Measurements from ENCODE around the gene OR1L6.

DNA sequence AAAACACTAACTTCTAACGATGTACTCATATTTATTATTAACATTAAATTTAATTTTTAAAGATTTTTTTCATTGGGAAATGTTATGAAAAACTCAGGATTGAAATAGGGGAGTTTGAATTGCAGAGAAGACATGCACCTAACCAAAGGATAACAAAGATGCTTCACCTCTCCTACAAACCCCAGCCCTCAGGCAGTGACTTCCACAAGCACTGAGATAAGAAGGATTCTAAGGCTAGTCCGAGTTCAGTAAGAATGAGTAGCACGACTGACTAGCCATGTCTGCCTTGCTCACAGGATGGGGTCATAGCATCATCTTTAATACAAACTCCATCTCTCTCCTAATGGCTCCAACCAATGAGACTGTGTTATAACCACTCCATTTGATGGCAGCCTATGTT lies 39.6 kb downstream of the OR1L6 start:
- TF ChIP-seq, protein P1, sequence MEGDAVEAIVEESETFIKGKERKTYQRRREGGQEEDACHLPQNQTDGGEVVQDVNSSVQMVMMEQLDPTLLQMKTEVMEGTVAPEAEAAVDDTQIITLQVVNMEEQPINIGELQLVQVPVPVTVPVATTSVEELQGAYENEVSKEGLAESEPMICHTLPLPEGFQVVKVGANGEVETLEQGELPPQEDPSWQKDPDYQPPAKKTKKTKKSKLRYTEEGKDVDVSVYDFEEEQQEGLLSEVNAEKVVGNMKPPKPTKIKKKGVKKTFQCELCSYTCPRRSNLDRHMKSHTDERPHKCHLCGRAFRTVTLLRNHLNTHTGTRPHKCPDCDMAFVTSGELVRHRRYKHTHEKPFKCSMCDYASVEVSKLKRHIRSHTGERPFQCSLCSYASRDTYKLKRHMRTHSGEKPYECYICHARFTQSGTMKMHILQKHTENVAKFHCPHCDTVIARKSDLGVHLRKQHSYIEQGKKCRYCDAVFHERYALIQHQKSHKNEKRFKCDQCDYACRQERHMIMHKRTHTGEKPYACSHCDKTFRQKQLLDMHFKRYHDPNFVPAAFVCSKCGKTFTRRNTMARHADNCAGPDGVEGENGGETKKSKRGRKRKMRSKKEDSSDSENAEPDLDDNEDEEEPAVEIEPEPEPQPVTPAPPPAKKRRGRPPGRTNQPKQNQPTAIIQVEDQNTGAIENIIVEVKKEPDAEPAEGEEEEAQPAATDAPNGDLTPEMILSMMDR (IDR thresholded peaks at IDR 0.05; ENCODE audit: poor library complexity), result no peak
- no peak for TF ChIP-seq EZH2 (IDR thresholded peaks at IDR 0.05; ENCODE audit: borderline replicate concordance)

Data from hepatocyte (in vitro differentiated cells).